ENCODE data around the gene SHC4. TPM values are rescaled to one million over a fixed set of nuclear protein-coding genes. Genes with fewer than 3 reads are reported as not detected.
A peak's percentile ranks its signal among the peaks of the same experiment; 100 is the strongest.

The SHC4 gene
- total and polyA plus RNA-seq, 9 of the 15 experiments (the other 6 are each of a cell fraction or from before 2014, with no cell fraction given) = 0.43 to 1.2 (median 0.67) TPM

DNA sequence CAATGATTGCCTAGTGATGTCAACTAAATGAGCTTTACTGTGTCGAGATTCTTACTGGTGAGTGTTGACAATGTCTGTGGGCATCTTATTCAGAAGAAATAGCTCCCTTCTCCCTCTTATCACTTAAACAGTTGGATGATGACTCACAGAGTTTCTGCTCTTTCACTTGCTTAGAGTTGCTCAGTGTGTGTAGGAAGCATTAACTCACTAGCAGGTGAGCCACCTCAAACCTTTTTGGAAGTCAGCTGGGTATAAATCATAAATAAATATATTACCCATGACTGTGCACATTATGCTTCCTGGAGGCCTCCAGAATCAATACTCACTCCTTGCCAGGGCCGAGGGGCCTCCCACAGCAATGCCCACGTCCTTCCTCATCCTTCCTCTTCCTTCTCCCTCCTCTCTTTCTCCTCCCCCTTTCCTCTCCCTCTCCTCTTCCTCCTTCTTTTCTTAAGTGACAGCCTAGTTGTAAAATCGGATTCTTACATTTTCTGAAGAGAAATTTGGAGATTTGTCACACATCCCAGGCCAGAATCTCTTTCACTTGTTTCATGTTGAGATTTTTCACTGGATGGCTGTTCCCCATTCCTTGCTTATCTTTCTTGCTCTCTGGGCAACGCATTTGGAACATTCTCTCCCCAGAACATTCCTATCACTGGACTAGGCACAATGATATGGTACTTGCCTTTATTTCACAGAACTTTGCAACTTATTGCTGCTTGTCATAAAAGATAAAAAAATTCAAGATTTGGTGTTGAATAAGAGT lies 17.5 kb downstream of the SHC4 start (continued):
- TF ChIP-seq, protein P1, sequence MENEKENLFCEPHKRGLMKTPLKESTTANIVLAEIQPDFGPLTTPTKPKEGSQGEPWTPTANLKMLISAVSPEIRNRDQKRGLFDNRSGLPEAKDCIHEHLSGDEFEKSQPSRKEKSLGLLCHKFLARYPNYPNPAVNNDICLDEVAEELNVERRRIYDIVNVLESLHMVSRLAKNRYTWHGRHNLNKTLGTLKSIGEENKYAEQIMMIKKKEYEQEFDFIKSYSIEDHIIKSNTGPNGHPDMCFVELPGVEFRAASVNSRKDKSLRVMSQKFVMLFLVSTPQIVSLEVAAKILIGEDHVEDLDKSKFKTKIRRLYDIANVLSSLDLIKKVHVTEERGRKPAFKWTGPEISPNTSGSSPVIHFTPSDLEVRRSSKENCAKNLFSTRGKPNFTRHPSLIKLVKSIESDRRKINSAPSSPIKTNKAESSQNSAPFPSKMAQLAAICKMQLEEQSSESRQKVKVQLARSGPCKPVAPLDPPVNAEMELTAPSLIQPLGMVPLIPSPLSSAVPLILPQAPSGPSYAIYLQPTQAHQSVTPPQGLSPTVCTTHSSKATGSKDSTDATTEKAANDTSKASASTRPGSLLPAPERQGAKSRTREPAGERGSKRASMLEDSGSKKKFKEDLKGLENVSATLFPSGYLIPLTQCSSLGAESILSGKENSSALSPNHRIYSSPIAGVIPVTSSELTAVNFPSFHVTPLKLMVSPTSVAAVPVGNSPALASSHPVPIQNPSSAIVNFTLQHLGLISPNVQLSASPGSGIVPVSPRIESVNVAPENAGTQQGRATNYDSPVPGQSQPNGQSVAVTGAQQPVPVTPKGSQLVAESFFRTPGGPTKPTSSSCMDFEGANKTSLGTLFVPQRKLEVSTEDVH (IDR thresholded peaks at IDR 0.05; ENCODE audit: low read depth, partially characterized antibody) = no peak
- TF ChIP-seq SIRT6 (IDR thresholded peaks at IDR 0.05; ENCODE audit: low read depth, low read length) (no peak), RREB1 (CRISPR knock-in tag; IDR thresholded peaks at IDR 0.05) (no peak), NFE2L1 (tag; IDR thresholded peaks at IDR 0.05; ENCODE audit: borderline replicate concordance, low read depth) (no peak), GABPB2 (CRISPR knock-in tag; conservative IDR thresholded peaks at IDR 0.05) (no peak), REST (IDR thresholded peaks at IDR 0.05; ENCODE audit: borderline replicate concordance) (no peak), REST (CRISPR knock-in tag; IDR thresholded peaks at IDR 0.05; ENCODE audit: low read depth) (no peak), STAT5B (CRISPR knock-in tag; IDR thresholded peaks at IDR 0.05) (no peak), POLR2A (conservative IDR thresholded peaks at IDR 0.05) (no peak), MEIS2 (IDR thresholded peaks at IDR 0.05; ENCODE audit: partially characterized antibody) (peak; percentile 67), CHD2 (IDR thresholded peaks at IDR 0.05; ENCODE audit: low read depth, low read length) (no peak)

All from K562 (cell line).